Hepatocyte (in vitro differentiated cells): ENCODE measurements around the gene MTHFD1L. TPM values are rescaled to one million over a fixed set of nuclear protein-coding genes. Genes with fewer than 3 reads are reported as not detected.
"Not testable (repeated sequence)": the region's sequence is repeated elsewhere in the genome, so short reads cannot be mapped to it uniquely, and the experiment has no call there.

Experiments
- DNase-seq: peaks from one replicate; pipeline ENCODE4 v3.0.0-alpha.2; 2016; ENCODE audit warnings: low spot score
- H2AFZ ChIP-seq: fragments of 200-600 bp; sonication (generic); 2 replicates; pipeline ENCODE4 v1.6.0; 2016; ENCODE audit warnings: antibody characterized with exemption, mild to moderate bottlenecking
- H3K27ac ChIP-seq: fragments of 200-600 bp; sonication (generic); 2 replicates; pipeline ENCODE4 v1.5.1; 2016; ENCODE audit warnings: mild to moderate bottlenecking
- H3K27me3 ChIP-seq: fragments of 200-600 bp; sonication (generic); 2 replicates; pipeline ENCODE4 v1.6.1; 2016
- H3K36me3 ChIP-seq: fragments of 200-600 bp; sonication (generic); replicated peaks from 2 replicates; pipeline ENCODE4 v1.5.1; 2016; ENCODE audit warnings: low read depth; ENCODE audit not compliant: insufficient read depth
- H3K4me1 ChIP-seq: fragments of 200-600 bp; sonication (generic); 2 replicates; pipeline ENCODE4 v1.5.1; 2016; ENCODE audit warnings: mild to moderate bottlenecking, moderate library complexity; ENCODE audit not compliant: insufficient read depth
- H3K4me2 ChIP-seq: fragments of 200-600 bp; sonication (generic); 2 replicates; pipeline ENCODE4 v1.6.0; 2016
- H3K4me3 ChIP-seq: fragments of 200-600 bp; sonication (generic); 2 replicates; pipeline ENCODE4 v1.5.1; 2016; ENCODE audit warnings: mild to moderate bottlenecking
- H3K79me2 ChIP-seq: fragments of 200-600 bp; sonication (generic); 2 replicates; pipeline ENCODE4 v1.6.0; 2017; ENCODE audit warnings: mild to moderate bottlenecking
- H3K9me2 ChIP-seq: fragments of 200-600 bp; sonication (generic); replicated peaks from 2 replicates; pipeline ENCODE4 v1.6.0; 2017; ENCODE audit warnings: mild to moderate bottlenecking; ENCODE audit not compliant: insufficient read depth
- H3K9me3 ChIP-seq: fragments of 200-600 bp; sonication (generic); 2 replicates; pipeline ENCODE4 v1.5.1; 2016; ENCODE audit warnings: low read depth, mild to moderate bottlenecking
- H4K20me1 ChIP-seq: fragments of 200-600 bp; sonication (generic); 2 replicates; pipeline ENCODE4 v1.6.0; 2016; ENCODE audit warnings: mild to moderate bottlenecking; ENCODE audit not compliant: insufficient read depth, poor library complexity, severe bottlenecking
- EZH2 ChIP-seq: fragments of 200-600 bp; sonication (generic); IDR thresholded peaks from 2 replicates; pipeline ENCODE4 v1.6.1; 2016; ENCODE audit warnings: antibody characterized with exemption, mild to moderate bottlenecking, borderline replicate concordance
- EZH2phosphoT487 ChIP-seq: fragments of 200-600 bp; sonication (generic); IDR thresholded peaks from one replicate; pipeline ENCODE4 v1.6.1; 2018; ENCODE audit warnings: antibody characterized with exemption, mild to moderate bottlenecking, low read depth, moderate library complexity; ENCODE audit not compliant: unreplicated experiment, severe bottlenecking
- WGBS: methylation state at CpG from one replicate; pipeline ENCODE4 v1.1.6; 2016; ENCODE audit warnings: low lambda C conversion rate; ENCODE audit errors: missing lambda C conversion rate; 5-methylcytosine and 5-hydroxymethylcytosine counted together
- polyA plus RNA-seq: library from polyadenylated mRNA; unstranded; fragments of >200 nt; fragmentation: Nextera tagmentation; extraction: Ambion mirVana; gene quantifications from 2 replicates; pipeline ENCODE4 v1.2.1, GENCODE V29; 2016
- total RNA-seq: library from RNA; depleted of rRNA; stranded (reverse); fragments of >200 nt; gene quantifications from 2 replicates; pipeline ENCODE4 v1.2.3, GENCODE V29; 2014
- TF ChIP-seq, protein P1 (sequence below): fragments of 200-600 bp; sonication (generic); IDR thresholded peaks from 2 replicates; pipeline ENCODE4 v1.5.1; 2016; ENCODE audit warnings: antibody characterized with exemption, mild to moderate bottlenecking; ENCODE audit not compliant: poor library complexity

MTHFD1L gene
- total and polyA plus RNA-seq, 2 experiments from 2014 or later = 28.4 to 30.8 TPM

GRCh38 chr6:151032034-151032433 lies 166.5 kb downstream of the MTHFD1L start:
- H3K4me1 ChIP-seq = peaks cover 3% of the 10 kb centered on the region
- no peaks in the 10 kb centered on the region for H3K9me3 ChIP-seq
- DNase-seq = no peak
- no peak overlapping the region for H3K4me2 ChIP-seq
- no peaks in the 10 kb centered on the region for H3K27me3 ChIP-seq
- H3K36me3 ChIP-seq = no peaks in the 10 kb centered on the region
- H3K9me2 ChIP-seq = no peaks in the 10 kb centered on the region
- no peak overlapping the region for H3K27ac ChIP-seq
- TF ChIP-seq, protein P1, sequence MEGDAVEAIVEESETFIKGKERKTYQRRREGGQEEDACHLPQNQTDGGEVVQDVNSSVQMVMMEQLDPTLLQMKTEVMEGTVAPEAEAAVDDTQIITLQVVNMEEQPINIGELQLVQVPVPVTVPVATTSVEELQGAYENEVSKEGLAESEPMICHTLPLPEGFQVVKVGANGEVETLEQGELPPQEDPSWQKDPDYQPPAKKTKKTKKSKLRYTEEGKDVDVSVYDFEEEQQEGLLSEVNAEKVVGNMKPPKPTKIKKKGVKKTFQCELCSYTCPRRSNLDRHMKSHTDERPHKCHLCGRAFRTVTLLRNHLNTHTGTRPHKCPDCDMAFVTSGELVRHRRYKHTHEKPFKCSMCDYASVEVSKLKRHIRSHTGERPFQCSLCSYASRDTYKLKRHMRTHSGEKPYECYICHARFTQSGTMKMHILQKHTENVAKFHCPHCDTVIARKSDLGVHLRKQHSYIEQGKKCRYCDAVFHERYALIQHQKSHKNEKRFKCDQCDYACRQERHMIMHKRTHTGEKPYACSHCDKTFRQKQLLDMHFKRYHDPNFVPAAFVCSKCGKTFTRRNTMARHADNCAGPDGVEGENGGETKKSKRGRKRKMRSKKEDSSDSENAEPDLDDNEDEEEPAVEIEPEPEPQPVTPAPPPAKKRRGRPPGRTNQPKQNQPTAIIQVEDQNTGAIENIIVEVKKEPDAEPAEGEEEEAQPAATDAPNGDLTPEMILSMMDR = no peak
- TF ChIP-seq EZH2phosphoT487 (no peak), EZH2 (no peak)
- H4K20me1 ChIP-seq = no peaks in the 10 kb centered on the region
- no peak overlapping the region for H3K4me3 ChIP-seq
- H3K79me2 ChIP-seq = no peaks in the 10 kb centered on the region
- no peak overlapping the region for H2AFZ ChIP-seq
- WGBS = 95% methylated on average over 3 of the region's 3 CpGs

GRCh38 chr6:151034825-151035781 lies 169.6 kb downstream of the MTHFD1L start:
- H3K9me3 ChIP-seq = no peaks in the 10 kb centered on the region
- H3K4me3 ChIP-seq = no peak overlapping the region
- H3K79me2 ChIP-seq = no peaks in the 10 kb centered on the region
- no peak overlapping the region for H2AFZ ChIP-seq
- peak overlapping the region; percentile 92 for H3K27ac ChIP-seq
- no peaks in the 10 kb centered on the region for H3K36me3 ChIP-seq
- H3K9me2 ChIP-seq = no peaks in the 10 kb centered on the region
- no peaks in the 10 kb centered on the region for H3K27me3 ChIP-seq
- no peak overlapping the region for H3K4me2 ChIP-seq
- DNase-seq = no peak
- H3K4me1 ChIP-seq = no peaks in the 10 kb centered on the region
- 97% methylated on average over 10 of the region's 10 CpGs for WGBS
- TF ChIP-seq EZH2 (no peak), EZH2phosphoT487 (no peak)
- TF ChIP-seq, protein P1 = no peak
- H4K20me1 ChIP-seq = no peaks in the 10 kb centered on the region

DNA sequence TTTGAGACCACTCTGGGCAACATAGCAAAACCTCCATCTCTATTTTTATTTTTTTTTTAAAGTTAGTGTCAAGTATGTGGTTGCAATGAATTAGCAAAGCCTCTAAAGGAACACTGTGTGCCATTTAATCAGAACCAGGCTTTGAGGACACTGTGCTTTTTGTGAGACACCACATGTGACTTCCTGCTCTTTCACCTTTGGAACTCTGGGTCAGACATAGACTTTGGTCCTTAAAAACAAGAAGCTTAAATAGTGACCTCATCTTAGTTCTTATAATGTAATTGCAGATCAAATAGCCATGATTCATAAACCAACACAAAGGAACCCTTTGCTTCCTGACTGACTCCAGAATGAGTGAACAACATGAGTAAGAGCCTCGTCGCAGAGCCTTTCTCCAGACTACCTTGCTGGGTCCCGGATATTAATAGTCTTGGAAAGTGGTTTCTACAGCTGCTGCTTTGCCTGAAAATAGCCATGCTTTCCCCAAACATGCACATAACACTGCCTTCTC lies 170.8 kb downstream of the MTHFD1L start:
- H3K79me2 ChIP-seq, H3K9me2 ChIP-seq, H2AFZ ChIP-seq, H3K4me3 ChIP-seq, H3K4me1 ChIP-seq, H3K4me2 ChIP-seq, H4K20me1 ChIP-seq, H3K9me3 ChIP-seq, H3K36me3 ChIP-seq, H3K27me3 ChIP-seq: not testable (repeated sequence)
- DNase-seq = peak; percentile 47
- peak overlapping the region; percentile 92 for H3K27ac ChIP-seq
- 55% methylated on average over 3 of the region's 3 CpGs for WGBS

- TF ChIP-seq EZH2phosphoT487 (no peak), EZH2 (no peak)
- TF ChIP-seq, protein P1 = no peak
- no peaks in the 10 kb centered on the region for H3K27me3 ChIP-seq
- no peaks in the 10 kb centered on the region for H3K4me1 ChIP-seq
- H4K20me1 ChIP-seq = no peaks in the 10 kb centered on the region
- no peak overlapping the region for H3K4me3 ChIP-seq
- no peaks in the 10 kb centered on the region for H3K79me2 ChIP-seq
- WGBS = 94% methylated on average over 12 of the region's 12 CpGs
- H3K9me2 ChIP-seq = no peaks in the 10 kb centered on the region
- no peak overlapping the region for H3K4me2 ChIP-seq
- H3K27ac ChIP-seq = peak overlapping the region; percentile 92
- H3K36me3 ChIP-seq = no peaks in the 10 kb centered on the region
- H2AFZ ChIP-seq = no peak overlapping the region
- no peak for DNase-seq
- no peaks in the 10 kb centered on the region for H3K9me3 ChIP-seq
Measured at GRCh38 chr6:151036869-151037680, 171.6 kb downstream of the MTHFD1L start.
